Mucosa of descending colon (tissue), 3 donors: ENCODE data around the gene BDKRB2. TPM values are rescaled to one million over a fixed set of nuclear protein-coding genes. Genes with fewer than 3 reads are reported as not detected.

Experiments
- ATAC-seq: fragments of 200-7000 bp; cut with Tn5 transposase; one replicate; pipeline ENCODE4 v1.9.1; 2020; ENCODE audit warnings: mild to moderate bottlenecking, moderate library complexity
- DNase-seq, 3 donors: peaks; one replicate each; pipeline ENCODE4 v3.0.0-alpha.2; 2020
- H3K36me3 ChIP-seq: fragments of 200-600 bp; one replicate; pipeline ENCODE4 v1.8.0; 2021; ENCODE audit warnings: low read depth, mild to moderate bottlenecking
- H3K4me1 ChIP-seq: fragments of 200-600 bp; one replicate; pipeline ENCODE4 v1.8.0; 2021; ENCODE audit warnings: low read depth, mild to moderate bottlenecking
- H3K4me3 ChIP-seq: fragments of 200-600 bp; one replicate; pipeline ENCODE4 v1.8.0; 2021; ENCODE audit warnings: mild to moderate bottlenecking
- H3K9me3 ChIP-seq: fragments of 200-600 bp; one replicate; pipeline ENCODE4 v1.8.0; 2021; ENCODE audit warnings: mild to moderate bottlenecking
- intact Hi-C, 2 donors: fragments of 100-400 bp; cut with DNase I in 1 of 2; cut with micrococcal nuclease in 1 of 2; formaldehyde crosslinking; loops; one replicate each; pipeline versions ENCODE4 v1.11.0 to v1.11.1; 2022; cut with DNase I, micrococcal nuclease
- total RNA-seq, 3 donors: library from RNA; stranded (reverse); fragmentation: NEBNext Ultra II Directional in 2 of 3; extraction: Animal tissue kit (Norgen Biotek cat#: 25700) in 2 of 3; gene quantifications; one replicate each; pipeline versions ENCODE4 v1.2.1 to v1.2.4, GENCODE V29; 2021 to 2023
- TF ChIP-seq, protein P1 (sequence below): fragments of 200-600 bp; IDR thresholded peaks from one replicate; pipeline ENCODE4 v1.8.0; 2022; ENCODE audit warnings: antibody characterized with exemption, mild to moderate bottlenecking
- donor health status: DM: no; HTN: no; CAD: no; lungs with moderate emphysema.
- donor health status: DM: no; HTN: no; CAD: no.
- donor health status: DM: no; HTN: yes; CAD: no.

The BDKRB2 gene
- total RNA-seq, 3 donors from 2014 or later: 18.7 to 38.6 (median 25.4) TPM

DNA sequence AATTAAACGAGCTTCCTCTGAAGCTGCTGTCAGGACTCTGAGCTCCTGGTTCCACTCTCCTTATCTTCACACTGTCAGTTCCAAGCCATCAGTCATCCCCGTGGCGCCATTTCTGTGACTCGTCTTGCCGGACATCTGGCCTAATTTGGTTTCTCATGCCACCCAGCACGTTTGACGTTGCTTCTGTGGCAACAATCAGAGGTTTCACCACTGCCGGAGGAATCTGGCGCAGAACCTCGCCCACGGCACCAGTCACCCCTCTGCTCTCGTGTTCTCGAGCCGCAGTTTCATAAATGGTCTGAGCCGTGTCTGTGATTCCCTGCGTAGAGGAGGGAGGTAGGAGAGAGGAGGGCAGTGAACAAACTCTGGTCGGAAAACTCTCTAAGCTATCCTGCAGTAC, 81.0 kb downstream of the BDKRB2 start:
- no peak for DNase-seq
- intact Hi-C loops: no loop called here
- no peak for ATAC-seq
- H3K36me3 ChIP-seq: no peaks in the 10 kb centered on the region
- H3K9me3 ChIP-seq: no peaks in the 10 kb centered on the region
- no peaks in the 10 kb centered on the region for H3K4me1 ChIP-seq
- no peak overlapping the region for H3K4me3 ChIP-seq
- TF ChIP-seq, protein P1, sequence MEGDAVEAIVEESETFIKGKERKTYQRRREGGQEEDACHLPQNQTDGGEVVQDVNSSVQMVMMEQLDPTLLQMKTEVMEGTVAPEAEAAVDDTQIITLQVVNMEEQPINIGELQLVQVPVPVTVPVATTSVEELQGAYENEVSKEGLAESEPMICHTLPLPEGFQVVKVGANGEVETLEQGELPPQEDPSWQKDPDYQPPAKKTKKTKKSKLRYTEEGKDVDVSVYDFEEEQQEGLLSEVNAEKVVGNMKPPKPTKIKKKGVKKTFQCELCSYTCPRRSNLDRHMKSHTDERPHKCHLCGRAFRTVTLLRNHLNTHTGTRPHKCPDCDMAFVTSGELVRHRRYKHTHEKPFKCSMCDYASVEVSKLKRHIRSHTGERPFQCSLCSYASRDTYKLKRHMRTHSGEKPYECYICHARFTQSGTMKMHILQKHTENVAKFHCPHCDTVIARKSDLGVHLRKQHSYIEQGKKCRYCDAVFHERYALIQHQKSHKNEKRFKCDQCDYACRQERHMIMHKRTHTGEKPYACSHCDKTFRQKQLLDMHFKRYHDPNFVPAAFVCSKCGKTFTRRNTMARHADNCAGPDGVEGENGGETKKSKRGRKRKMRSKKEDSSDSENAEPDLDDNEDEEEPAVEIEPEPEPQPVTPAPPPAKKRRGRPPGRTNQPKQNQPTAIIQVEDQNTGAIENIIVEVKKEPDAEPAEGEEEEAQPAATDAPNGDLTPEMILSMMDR: no peak

DNA sequence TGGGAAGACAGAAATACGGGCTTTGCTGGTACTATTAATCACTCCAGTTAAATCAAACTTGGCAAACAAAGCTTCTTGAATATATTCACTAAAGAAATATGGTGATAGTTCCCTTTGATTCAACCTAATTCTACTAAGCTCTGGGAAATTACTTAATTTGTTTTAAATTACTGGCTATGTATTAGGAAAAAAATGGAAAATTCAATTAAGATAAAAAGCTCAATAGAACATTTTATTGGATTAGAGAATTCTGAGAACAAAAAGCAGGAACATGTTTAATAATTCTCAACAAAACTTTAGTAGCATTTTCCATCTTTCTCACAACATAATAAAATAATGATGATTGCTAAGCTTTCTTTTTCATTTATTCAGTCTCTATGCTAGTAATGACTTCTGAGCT, 81.6 kb downstream of the BDKRB2 start:
- Histone ChIP-seq H3K36me3 (no peaks in the 10 kb centered on the region), H3K4me3 (no peak overlapping the region), H3K4me1 (no peaks in the 10 kb centered on the region), H3K9me3 (no peaks in the 10 kb centered on the region)
- TF ChIP-seq, protein P1: no peak
- ATAC-seq: no peak
- intact Hi-C loops: no loop called here
- no peak for DNase-seq

DNA sequence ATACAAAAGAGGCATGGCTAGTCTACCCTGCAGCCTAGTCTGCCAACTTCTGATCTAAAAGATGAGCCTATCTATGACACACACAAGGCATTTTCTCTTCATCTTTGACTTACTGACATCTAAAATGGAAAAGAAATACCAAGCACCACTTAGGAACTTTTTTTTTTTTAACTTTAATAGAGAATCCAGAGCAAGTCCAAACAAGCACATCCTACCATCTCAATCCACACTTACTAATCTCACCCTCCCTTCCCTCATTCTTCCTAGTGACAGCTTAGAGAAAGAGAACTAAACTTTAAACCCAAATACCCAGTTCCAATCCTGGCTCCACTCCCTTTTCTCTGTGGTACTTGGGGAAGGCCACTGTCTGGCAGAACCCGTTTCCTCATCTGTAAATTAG, 83.2 kb downstream of the BDKRB2 start:
- Histone ChIP-seq H3K36me3 (no peaks in the 10 kb centered on the region), H3K4me1 (no peaks in the 10 kb centered on the region), H3K4me3 (no peak overlapping the region), H3K9me3 (no peaks in the 10 kb centered on the region)
- intact Hi-C loops: no loop called here
- TF ChIP-seq, protein P1: no peak
- DNase-seq (no peak), ATAC-seq (no peak)

Other genes with a start within 250 kb of the BDKRB2 start
- gene C14orf132, start 165.5 kb upstream of the BDKRB2 start, total RNA-seq: 10 to 100 TPM in 1 of 3 donors, 1 to 10 TPM in 2; 1.8 to 21.8 (median 4.9) TPM
- gene BDKRB1, start 51.4 kb downstream of the BDKRB2 start, total RNA-seq: 10 to 100 TPM in 1 of 3 donors, 1 to 10 TPM in 2; 6.1 to 10.6 (median 7.7) TPM
- 10 to 100 TPM; 22.1 to 35.9 (median 24.2) TPM for gene ATG2B, start 158.5 kb downstream of the BDKRB2 start, total RNA-seq
- gene GSKIP, start 158.7 kb downstream of the BDKRB2 start, total RNA-seq: 100 to 1,000 TPM in 2 of 3 donors, 10 to 100 TPM in 1; 81.3 to 143 (median 128) TPM
- gene AK7, start 187.3 kb downstream of the BDKRB2 start, total RNA-seq: 1 to 10 TPM; 3.0 to 5.6 (median 3.8) TPM